Stimulated activated CD4-positive, alpha-beta T cell treated with anti-CD3 and anti-CD28 coated beads, Interleukin-1b, Interleukin-23, amount 100 ng/mL, for 48 hours (primary cell): ENCODE data around the gene GJD4.

ENCODE experiments used
- DNase-seq: peaks from one replicate; pipeline ENCODE4 v3.0.0-alpha.2; 2020

GJD4 gene, protein sequence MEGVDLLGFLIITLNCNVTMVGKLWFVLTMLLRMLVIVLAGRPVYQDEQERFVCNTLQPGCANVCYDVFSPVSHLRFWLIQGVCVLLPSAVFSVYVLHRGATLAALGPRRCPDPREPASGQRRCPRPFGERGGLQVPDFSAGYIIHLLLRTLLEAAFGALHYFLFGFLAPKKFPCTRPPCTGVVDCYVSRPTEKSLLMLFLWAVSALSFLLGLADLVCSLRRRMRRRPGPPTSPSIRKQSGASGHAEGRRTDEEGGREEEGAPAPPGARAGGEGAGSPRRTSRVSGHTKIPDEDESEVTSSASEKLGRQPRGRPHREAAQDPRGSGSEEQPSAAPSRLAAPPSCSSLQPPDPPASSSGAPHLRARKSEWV

DNA sequence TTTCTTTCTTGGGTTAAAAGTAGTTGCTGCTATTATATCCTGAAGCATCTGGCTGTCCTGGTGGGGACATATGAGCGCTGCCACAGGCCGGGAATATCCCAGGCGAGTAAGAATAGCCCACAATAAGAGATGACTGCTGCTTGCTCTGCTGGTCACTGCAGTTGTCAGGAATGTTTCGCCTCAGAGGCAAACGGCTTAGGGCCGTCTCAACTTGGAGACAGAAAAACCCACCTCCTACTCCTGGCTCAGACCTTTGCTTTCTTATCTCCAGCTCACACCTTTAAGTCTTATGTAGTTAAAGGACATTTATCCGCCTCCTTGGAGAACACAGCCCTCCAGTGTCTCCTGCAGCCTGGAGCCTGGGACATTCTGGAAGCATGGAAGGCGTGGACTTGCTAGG is at the start of gene GJD4:
GJD4 (plus strand) TSS at position 151 of the 400 bp plus-strand sequence; CDS start at position 378, 227 bp downstream.
- no peak for DNase-seq

DNA sequence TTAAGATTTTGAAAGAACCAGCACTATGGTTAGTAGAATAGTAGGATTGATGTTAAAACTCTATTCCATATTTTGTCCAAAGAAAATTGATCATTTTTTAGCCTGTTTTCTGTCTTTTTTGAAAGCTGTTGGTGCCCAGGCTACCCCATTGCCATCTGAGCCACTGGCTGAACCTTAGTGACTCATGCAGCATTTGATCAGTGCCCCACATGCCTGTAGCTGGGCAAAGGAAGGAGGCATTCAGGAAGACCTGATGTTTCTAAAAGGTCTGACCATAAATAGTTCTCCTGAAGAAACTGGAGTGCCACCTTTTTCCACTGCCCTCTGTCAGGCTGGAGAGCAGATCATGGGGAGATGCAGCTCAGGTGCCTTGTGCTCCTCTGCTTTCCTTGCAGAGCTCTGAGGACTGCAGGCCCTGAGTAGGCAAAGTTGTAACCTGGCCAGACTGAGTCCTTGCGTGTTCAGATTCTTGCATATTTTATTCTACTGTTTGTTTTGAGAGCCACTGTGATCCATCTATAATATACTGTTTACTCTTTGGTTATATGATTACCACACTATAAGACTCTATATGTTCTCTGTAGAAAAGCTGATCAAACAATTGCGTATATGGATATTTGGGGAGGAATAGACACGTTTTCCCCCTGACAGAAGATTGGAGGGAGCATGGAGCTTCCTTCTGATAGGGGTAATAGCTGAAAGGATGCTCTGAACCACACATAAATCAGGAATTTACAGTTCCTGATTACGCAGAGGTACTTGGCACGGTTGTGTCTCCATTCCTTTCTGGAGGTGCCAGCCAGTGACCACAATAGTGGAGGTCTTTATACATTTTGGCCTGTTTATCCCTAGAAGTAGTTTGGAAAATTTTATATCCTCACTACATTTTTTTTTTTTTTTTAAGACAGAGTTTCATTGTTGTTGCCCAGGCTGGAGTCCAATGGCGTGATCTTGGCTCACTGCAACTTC is 48.9 kb upstream of the GJD4 start:
- no peak for DNase-seq

DNA sequence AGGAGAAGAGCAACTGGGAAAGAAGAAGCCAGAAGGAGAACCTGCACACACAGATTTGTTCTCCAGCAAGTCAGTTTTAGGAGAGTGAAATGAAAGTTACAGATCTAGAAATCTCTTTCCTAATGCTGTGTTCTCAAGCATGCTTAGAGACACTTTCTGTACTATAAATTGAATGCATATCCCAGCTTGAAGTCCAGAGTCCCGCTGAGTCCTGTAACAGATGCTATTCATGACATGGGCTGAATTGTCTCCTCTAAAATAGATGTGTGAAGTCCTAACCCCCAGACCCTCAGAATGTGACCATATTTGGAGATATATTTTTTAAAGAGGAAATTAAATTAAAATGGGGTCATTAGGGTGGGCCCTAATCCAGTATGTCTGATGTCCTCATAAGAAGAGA is 46.9 kb upstream of the GJD4 start:
- no peak for DNase-seq

DNA sequence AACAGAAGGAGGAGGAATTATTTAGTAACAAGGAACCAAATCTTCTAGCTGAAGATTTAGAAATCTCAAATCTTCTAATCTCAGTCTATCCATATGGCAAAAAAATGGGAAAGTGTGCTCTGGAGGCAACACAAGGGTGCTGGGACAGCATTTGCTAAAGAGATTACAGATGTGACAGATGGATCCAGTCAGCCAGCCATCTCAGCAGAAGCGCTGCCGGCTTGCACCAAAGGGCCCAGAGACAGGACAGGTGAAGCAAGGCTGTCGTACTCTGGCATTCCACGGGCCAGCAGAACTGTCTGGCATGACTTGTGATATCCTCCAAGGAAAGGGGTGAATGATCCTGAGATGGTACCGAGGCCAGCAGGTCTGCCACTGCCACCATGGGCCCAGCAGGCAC is 45.7 kb upstream of the GJD4 start:
- no peak for DNase-seq

DNA sequence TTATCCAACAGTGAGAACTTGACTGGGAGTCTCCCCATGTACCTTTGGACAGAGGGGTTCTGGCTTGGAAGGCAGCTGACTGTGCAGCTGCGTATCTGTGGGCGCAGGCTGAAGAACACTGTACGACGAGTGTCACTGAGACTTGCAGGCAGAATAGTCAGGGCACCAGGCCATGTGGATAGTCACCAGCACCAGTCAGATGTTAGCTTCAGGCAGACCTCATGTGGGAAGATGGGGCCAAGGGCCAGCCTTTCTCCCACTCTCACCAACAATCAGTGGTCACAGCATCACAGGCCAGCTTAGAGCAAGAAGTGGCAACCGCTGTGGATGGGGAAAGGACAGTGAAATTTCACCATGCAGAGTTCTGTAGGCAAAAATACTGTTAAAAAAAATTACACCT is 43.4 kb upstream of the GJD4 start:
- DNase-seq = no peak

DNA sequence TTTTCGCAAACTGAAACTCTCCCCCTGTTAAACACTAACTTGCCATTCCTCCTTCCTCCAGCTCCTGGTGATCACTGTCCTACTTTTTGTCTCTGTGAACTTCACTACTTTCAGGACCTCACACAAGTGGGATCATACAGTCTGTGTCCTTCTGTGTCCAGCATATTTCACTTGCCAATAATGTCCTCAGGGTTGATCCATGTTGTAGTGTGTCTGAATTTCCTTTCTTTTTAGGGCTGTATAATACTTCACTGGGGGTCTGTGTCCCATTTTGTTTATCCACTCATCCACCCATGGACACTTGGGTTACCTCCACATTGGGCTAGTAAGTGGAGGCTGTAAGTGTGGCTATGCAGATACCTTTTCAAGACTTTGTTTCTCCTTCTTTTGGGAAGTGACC is 42.7 kb upstream of the GJD4 start:
- DNase-seq = no peak

DNA sequence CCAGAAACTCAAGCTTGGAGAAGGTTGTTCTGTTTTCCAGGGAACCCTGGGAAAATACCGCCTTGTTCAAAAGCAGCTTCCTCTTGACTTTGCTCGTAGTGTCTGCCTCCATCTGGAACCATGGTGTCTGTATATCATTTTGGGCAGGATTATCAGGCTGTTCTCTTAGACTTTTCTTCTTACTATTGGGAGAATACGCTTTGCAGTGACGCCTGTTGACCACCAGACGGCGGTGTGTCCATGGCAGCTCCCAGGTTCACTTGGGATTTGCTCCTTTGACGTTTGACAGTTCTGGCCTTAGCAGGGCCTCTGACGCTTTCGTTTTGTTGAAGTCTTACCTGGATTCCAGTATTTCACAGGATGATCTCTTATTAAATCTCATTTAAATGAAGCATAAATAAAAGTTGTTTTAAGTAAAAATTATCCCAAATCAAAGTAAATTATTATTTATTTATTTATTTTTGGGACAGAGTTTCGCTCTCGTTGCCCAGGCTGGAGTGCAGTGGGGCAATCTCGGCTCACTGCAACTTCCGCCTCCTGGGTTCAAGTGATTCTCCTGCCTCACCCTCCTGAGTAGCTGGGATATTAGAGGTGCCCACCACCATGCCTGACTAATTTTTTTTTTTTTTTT is 41.8 kb upstream of the GJD4 start:
- peak; percentile 39 for DNase-seq

DNA sequence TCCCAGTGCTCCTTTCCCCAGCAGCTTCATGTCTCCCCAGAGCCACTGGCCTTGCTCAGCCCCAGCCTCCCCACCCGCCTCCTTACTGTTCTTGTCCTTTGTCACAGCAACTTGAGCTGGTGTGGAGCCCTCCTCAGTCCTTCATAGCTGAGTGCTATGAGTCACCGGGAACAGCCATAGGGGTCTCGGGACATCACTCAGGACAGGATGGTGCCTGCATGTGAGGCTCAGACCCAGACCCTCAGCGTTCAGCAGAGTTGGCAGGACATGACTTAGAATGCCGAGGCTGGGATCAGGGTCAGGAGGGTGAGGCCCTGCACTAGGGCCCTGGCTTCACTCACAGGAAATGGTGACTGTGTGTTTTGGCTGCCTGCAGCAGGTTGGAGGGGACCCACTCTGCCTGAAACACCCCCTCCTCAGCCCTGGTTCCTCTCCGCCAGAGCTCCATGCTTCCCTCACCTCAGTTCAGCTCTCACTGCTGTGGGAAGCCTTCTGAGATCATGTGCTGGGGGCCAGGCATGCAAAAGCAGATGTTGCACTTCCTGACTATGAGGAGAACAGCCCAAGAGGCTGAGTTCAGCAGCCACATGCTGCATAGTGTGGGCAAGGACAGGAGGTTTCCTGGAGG is 40.7 kb upstream of the GJD4 start:
- no peak for DNase-seq

DNA sequence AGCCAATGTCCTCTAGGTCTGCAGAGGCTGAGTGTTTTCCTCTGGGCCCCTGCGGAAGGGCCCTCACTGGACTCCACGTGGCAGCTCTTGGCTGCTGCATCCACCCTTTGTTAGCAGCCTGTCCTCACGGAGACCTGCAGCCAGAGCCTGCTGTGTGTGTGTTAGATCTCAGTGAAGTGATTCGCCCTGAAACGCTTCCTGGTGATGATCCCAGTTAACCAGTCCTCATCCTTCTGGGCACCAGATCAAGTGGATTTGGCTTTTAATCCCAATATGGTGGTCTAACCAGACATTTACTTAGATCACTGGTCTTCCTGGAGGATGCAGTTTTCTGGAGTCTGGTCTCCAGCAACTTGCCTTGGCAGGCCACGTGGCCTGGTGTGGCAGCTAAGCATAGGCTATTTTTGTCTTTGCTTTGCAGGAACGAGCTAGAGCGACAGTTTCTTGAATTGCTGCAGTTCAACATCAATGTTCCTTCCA is 39.5 kb upstream of the GJD4 start:
- DNase-seq = no peak

DNA sequence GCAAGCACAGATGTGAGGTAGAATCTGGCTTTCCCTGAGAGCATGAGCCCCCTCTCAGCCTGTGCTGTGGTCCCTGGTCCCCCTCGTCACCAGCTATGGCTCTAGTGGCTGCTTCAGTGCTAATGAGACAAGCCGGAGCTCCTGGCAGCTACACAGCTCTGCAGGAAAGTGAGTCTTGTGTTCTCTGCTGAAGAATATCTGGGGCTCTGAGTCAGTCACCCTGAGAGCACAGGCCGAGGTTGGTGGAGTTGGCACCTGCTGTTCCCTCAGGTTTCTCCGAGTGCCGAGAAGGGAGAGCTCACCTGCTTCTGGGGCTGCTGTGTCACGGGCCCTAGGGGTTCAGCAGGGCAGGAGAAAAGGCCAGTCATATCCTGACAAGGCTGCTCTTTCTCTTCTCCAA is 37.2 kb upstream of the GJD4 start:
- DNase-seq = no peak

DNA sequence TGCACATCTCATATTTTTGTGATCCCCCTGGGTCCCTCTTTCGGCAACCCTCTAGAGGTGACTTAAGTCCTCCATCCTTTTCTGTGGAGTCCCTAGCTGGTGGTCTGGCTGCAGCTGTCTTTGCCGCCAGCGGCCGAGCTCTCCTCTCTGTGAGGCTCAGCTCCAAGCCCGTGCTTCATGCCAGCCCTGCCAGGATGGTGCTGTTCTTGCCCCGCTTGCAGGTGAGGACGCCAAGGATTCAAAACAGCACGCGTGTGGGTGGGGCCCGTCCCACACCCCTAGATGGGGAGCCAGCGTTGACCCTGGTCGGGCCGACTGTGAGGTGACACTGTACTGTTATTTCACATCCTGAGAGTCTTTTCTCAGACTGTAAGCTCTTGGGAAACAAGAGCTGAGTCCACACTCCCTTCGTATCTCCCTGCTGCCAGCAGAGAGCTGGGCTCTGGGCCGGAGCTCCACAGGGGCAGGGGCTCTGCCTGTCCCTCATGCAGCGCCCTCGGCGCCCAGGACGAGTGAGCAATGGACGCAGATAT is 36.6 kb upstream of the GJD4 start:
- no peak for DNase-seq

DNA sequence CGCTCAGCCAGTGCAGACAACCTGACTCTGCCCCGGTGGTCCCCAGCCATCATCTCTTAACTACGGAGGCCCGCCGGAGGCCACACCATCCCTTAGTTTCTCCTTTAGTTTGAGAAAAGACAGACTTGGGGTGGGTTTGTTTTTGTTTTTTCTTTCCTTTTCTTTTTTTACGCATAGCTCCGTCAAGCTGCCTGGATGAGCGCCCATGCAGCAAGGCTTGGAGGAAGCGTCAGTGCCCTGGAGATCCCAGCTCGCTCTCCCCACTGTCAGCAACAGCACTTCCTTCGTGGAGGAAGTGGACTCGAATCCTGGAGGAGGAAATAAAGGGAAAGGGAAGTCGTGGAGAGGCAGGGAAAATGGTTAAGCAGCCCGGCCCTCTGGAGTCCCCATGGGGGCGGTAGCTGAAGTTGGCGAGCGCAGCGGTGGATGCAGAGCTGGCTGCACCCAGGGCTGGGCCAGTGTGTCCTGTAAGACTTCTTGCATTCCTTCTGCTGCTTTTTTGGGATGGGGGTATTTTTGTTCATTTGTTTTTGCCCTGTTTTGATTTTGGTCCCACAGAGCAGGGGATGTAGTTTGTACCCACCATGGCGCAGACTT is 35.9 kb upstream of the GJD4 start:
- DNase-seq = no peak

DNA sequence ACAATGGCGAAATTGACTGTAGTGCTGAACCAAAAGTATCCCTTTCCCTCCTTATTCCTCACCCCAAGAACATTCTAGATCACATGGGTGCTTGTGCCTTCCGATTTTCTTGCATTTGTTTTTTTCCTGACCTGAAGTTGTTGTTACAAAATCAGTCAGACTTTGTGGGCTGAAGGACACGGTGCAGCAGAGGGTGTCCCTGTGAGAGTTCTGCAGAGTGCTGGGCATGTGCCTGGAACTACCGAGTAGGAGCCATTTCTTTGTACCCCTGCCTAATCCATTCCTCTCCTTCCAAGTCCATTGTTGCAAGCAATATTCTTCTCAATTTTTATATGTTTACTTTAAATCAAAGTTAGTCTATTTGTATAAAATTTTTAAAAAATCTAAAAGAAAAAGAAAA is 35.3 kb upstream of the GJD4 start:
- no peak for DNase-seq

DNA sequence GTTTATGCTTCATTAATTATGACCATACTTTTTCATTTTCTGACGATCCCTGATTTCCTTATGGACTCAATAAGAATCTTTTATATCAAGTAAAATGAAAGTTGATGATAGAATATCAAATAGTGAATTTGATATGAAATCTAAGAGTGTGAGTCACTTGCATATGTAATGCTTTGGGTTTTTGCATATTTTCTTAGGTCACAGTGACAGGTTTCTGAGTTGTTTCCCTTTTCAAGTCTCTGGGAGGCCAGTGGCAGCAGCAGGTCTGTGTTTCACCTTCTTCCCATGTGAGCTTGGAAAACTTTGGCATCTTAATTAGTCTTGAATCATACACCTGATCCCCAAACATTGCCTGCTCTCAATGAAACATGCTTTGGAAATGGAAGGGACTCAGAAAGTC is 34.7 kb upstream of the GJD4 start:
- no peak for DNase-seq

DNA sequence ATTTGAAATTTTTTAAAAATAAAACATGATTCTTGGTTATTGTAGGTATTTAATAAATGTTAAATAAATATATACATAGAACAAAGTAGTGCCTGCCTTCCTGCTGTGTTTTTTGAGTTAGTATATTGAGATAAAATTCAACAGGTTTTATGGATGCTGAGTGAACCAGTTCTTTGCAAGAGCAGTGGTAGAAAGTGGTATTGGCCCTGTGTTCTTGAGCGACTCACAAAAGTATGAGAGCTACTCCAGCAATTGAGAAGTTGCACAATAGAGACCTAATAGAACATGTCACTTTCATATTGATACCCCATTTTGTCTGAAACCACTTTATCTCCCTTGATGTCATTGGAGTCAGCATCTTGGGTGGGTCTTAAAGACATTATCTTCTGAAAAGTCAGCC is 32.6 kb upstream of the GJD4 start:
- no peak for DNase-seq

DNA sequence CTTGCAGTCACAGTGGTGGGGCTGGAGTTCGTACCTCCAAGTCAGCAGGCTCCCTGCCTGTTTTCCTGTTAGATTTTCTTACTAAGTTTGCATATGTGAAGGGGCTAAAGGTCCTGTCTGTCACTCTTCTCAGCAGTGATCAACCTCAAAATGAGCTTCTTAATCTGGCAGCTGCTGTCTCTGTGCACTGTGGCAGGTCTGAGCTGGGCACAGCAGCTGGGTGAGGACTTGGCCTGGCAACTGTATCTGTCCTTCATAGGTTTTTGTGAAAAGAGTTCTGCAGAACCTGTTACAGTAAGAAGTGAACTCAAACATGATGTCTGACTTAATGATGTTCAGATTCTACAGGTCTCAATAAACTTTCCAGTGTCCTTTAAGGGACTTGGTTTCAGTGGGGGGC is 31.3 kb upstream of the GJD4 start:
- no peak for DNase-seq

DNA sequence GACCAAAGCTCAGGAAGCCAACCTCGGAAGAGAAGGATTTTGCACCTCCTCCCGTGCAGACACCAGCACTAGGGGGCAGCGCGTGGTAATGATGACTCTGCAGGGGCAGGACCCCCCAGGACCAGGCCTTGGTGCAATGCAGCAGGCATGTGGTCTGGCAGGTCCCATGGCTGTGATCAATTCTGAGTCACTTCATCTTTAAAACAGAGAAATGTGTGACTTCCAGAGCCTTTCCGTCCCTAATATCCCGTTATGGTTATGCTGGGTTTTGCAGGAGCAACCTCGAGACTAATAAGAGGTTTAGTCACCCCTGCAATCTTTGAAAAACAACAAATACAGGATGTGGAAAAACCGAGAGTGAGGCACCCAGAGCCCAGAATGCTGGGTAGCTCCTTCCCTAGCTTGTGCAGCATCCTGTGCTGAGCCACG is 30.2 kb upstream of the GJD4 start:
- no peak for DNase-seq

DNA sequence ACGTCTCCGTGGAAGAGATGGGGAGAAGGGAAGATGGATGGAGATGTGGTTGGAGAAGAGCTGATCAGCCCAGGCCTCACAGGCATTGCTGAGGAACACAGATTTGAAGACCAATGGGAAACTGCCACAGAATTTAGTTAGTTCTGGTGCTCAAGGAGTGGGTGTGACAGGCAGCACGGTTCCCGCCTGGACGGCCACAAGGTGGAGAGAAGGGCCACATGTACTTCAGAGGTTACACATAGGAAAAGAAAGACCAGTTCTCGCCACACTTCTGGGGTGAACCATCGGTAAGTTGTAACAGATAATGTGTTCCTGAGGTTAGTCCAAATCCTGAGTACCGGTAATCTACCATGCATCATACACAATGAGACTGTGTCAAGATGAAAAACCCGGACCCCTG is 29.5 kb upstream of the GJD4 start:
- DNase-seq = no peak

DNA sequence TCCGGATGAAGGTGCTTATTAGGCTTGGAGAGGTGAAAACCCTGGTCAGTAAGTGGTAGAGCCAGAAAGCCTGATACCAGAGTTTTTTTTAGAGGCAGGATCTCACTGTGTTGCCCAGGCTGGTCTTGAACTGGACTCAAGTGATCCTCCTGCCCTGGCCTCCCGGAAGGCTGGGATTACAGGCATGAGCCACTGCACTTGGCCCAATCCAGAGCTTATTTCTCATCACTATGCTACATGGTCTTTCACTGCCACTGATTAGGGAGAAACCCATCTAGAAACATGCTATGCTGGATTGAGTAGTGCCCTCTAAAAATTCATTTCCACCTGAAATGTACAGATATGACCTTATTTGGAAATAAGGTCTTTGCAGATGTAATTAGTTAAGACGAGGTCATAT is 28.4 kb upstream of the GJD4 start:
- DNase-seq = no peak

DNA sequence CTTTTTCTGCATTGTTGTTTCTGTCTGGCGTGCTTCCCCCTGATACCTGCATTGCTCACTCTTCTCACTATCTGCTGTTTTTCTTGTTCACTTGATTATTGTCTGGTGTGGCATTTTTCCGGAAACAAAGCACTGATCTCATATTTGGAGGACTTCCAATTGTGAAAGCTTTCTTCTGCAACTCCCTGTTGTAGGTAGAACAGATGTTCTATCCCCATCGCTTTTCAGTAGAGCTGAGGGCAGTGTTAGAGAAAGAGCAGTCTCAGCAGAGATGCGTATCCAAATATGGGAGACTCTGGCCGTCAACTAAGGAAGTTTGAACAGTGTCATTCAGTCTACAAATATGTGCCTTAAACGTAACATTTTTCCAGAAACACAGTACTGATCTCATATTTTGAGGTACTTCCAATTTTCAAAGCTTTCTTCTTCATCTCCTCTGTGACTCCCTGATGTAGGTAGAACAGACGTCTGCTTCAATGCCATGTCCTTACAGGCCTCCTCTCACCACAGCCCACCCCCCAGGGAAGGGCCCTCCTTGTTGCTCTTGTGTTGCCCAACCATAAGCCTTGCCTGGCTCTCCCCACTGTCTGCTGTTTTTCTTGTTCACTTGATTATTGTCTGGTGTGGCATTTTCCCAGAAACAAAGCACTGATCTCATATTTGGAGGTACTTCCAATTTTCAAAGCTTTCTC is 27.1 kb upstream of the GJD4 start:
- no peak for DNase-seq

DNA sequence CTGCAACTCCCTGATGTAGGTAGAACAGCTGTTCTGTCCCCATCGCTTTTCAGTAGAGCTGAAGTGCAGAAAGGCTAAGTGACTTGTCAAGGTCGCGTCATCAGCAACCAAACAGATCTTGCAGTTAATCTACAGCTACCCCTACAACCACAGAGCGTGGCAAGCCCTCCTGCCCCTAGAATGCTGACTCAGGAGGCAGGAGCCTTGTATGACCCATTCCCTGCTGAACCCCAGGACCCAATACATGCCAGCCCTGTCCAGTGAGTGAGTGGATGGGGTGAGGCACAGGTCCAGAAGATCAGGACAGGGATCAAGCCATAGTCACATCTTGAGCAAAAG is 26.6 kb upstream of the GJD4 start:
- DNase-seq = no peak

DNA sequence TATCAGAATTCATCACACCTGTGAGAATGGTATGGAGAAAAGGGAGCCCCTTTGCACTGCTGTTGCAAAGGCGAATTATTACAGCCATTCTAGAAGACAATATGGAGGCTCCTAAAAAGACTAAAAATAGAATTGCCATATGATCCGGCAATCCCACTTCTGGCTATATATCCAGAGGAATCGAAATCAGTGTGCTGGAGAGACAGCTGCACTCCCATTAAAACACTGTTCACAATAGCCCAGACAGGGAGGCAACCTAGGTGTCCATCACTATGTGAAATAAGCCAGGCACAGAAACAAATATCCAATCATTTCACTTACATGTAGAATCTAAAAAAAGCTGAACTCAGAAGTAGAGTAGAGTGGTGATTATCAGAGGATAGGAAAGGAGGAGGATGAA is 26.0 kb upstream of the GJD4 start:
- DNase-seq = no peak
